ENCODE data around the gene PLPP2. TPM values are rescaled to one million over a fixed set of nuclear protein-coding genes. Genes with fewer than 3 reads are reported as not detected.

PLPP2 gene
- polyA plus RNA-seq, 1 experiment: 3.9 TPM

- H3K4me3 ChIP-seq (ENCODE audit: low read depth, low read length): no peak overlapping the region
- H3K9me3 ChIP-seq (ENCODE audit: control insufficient read depth, insufficient read depth, low read length): peaks cover 2% of the 10 kb centered on the region
- ChIA-PET POLR2A (no interaction called here), CTCF (interaction anchor here (1.0 kb wide), 1 partner anchor 192 kb away, joined by 3 read pairs; no protein-coding TSS in a partner anchor)
- no peaks in the 10 kb centered on the region for H3K27me3 ChIP-seq (ENCODE audit: control insufficient read depth, insufficient read depth, low read length)
- no peak for TF ChIP-seq CTCF (IDR thresholded peaks at IDR 0.05; ENCODE audit: low read depth, low read length)
- H3K27ac ChIP-seq (ENCODE audit: low read depth, low read length): no peak overlapping the region
- no peak for DNase-seq (ENCODE audit: low read depth, low spot score)
Observed at GRCh38 chr19:313988-314815, 23.0 kb upstream of the PLPP2 start.

GRCh38 chr19:313169-313987 lies 22.2 kb upstream of the PLPP2 start:
- no peaks in the 10 kb centered on the region for H3K27me3 ChIP-seq (ENCODE audit: control insufficient read depth, insufficient read depth, low read length)
- POLR2A ChIA-PET: no interaction called here
- no peak overlapping the region for H3K27ac ChIP-seq (ENCODE audit: low read depth, low read length)
- peaks cover 2% of the 10 kb centered on the region for H3K9me3 ChIP-seq (ENCODE audit: control insufficient read depth, insufficient read depth, low read length)
- no peak for TF ChIP-seq CTCF (IDR thresholded peaks at IDR 0.05; ENCODE audit: low read depth, low read length)
- no peak for DNase-seq (ENCODE audit: low read depth, low spot score)
- CTCF ChIA-PET: no interaction called here
- H3K4me3 ChIP-seq (ENCODE audit: low read depth, low read length): no peak overlapping the region

GRCh38 chr19:311813-312261 lies 20.6 kb upstream of the PLPP2 start:
- DNase-seq (ENCODE audit: low read depth, low spot score): no peak
- no peak overlapping the region for H3K27ac ChIP-seq (ENCODE audit: low read depth, low read length)
- ChIA-PET CTCF (no interaction called here), POLR2A (no interaction called here)
- no peak overlapping the region for H3K4me3 ChIP-seq (ENCODE audit: low read depth, low read length)
- no peaks in the 10 kb centered on the region for H3K27me3 ChIP-seq (ENCODE audit: control insufficient read depth, insufficient read depth, low read length)
- H3K9me3 ChIP-seq (ENCODE audit: control insufficient read depth, insufficient read depth, low read length): no peaks in the 10 kb centered on the region; the same call in 1 of the 2 replicates
- no peak for TF ChIP-seq CTCF (IDR thresholded peaks at IDR 0.05; ENCODE audit: low read depth, low read length)

- ChIA-PET POLR2A (no interaction called here), CTCF (interaction anchor here (1.1 to 1.2 kb wide), 3 partner anchors 8 to 200 kb away, joined by 3 to 8 read pairs (median 4); no protein-coding TSS in a partner anchor)
- no peak for DNase-seq (ENCODE audit: low read depth, low spot score)
- Histone ChIP-seq H3K4me3 (ENCODE audit: low read depth, low read length) (peak overlapping the region; percentile 45; the same call in 1 of the 2 replicates), H3K27ac (ENCODE audit: low read depth, low read length) (no peak overlapping the region), H3K27me3 (ENCODE audit: control insufficient read depth, insufficient read depth, low read length) (no peaks in the 10 kb centered on the region), H3K9me3 (ENCODE audit: control insufficient read depth, insufficient read depth, low read length) (no peaks in the 10 kb centered on the region; the same call in 1 of the 2 replicates)
- no peak for TF ChIP-seq CTCF (IDR thresholded peaks at IDR 0.05; ENCODE audit: low read depth, low read length)
Observed at GRCh38 chr19:310781-311496, 19.7 kb upstream of the PLPP2 start.
